Peyer's patch (tissue), 4 donors: ENCODE results near the gene TAMALIN.

Experiments
- POLR2A ChIP-seq, 2 donors: fragments of 450-650 bp; IDR thresholded peaks; one replicate each; pipeline ENCODE4 v1.5.1; 2017; ENCODE audit warnings: antibody characterized with exemption in 2 of 2, mild to moderate bottlenecking in 2 of 2, moderate library complexity in 2 of 2
- TF ChIP-seq, protein P1 (sequence below), 6 experiments: fragments of 450-650 bp in 4 of 6; fragments of 200-600 bp in 2 of 6; sonication (generic) in 1 of 6; IDR thresholded peaks; one replicate each; pipeline ENCODE4 v1.5.1; 2017 to 2019; ENCODE audit warnings: antibody characterized with exemption in 6 of 6, mild to moderate bottlenecking in 3 of 6, moderate library complexity in 1 of 6

DNA sequence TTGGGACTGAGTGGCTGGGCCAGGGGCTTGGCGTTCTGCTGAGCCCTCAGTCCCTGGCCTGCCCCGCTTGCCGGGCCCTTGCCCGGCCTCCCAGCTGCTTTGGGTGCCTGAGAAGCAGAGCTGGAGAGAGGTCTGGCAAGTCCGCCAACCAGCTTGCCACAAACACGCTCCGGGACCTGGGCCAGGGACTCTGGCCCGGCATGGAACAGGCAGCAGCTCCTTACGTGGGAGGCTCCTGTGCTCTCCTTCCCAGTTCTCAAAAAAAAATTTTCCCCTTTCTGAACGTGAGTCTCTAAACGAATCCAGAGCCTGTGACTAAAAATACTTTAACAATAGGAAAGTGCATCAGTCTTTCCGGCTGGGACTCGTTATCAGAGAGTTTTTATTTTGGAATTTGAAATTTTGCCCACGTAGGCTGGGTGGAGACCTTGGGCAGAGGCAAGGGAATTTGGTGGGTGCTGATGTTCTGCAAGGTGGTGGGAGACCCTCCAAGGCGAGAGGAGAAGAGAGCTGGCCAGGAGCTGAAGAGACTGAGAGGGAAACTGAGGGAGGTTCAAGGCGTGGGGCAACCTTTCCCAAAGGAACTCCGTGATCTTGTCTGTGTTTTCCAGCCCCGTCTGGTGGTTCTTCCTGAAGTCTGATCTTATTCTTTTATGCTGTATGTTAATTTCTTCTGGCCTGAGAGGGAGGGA, 37.7 kb downstream of the TAMALIN start:
- TF ChIP-seq, protein P1, sequence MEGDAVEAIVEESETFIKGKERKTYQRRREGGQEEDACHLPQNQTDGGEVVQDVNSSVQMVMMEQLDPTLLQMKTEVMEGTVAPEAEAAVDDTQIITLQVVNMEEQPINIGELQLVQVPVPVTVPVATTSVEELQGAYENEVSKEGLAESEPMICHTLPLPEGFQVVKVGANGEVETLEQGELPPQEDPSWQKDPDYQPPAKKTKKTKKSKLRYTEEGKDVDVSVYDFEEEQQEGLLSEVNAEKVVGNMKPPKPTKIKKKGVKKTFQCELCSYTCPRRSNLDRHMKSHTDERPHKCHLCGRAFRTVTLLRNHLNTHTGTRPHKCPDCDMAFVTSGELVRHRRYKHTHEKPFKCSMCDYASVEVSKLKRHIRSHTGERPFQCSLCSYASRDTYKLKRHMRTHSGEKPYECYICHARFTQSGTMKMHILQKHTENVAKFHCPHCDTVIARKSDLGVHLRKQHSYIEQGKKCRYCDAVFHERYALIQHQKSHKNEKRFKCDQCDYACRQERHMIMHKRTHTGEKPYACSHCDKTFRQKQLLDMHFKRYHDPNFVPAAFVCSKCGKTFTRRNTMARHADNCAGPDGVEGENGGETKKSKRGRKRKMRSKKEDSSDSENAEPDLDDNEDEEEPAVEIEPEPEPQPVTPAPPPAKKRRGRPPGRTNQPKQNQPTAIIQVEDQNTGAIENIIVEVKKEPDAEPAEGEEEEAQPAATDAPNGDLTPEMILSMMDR (IDR thresholded peaks at IDR 0.05) = no peak
- TF ChIP-seq POLR2A (IDR thresholded peaks at IDR 0.05) = no peak
